MM.1S (cell line): ENCODE results near the gene LOXL1.

Experiments
- DNase-seq: peaks from one replicate; pipeline ENCODE4 v3.0.0-alpha.2; 2015
- H2AFZ ChIP-seq: fragments of 300-600 bp; sonication (generic); 2 replicates; pipeline ENCODE4 v1.6.0; 2016; ENCODE audit warnings: antibody characterized with exemption, low read length
- H3F3A ChIP-seq: fragments of 300-600 bp; sonication (generic); 2 replicates; pipeline ENCODE4 v1.6.1; 2016; ENCODE audit warnings: mild to moderate bottlenecking, antibody characterized with exemption, low read length, moderate library complexity, mixed read lengths; ENCODE audit not compliant: insufficient read depth
- H3K27ac ChIP-seq: fragments of 300-600 bp; sonication (generic); 2 replicates; pipeline ENCODE4 v1.5.1; 2016; ENCODE audit warnings: mild to moderate bottlenecking, low read length
- H3K27me3 ChIP-seq: fragments of 300-600 bp; sonication (generic); replicated peaks from 2 replicates; pipeline ENCODE4 v1.6.0; 2016; ENCODE audit warnings: low read length; ENCODE audit not compliant: insufficient read depth
- H3K36me3 ChIP-seq: fragments of 300-600 bp; sonication (generic); replicated peaks from 2 replicates; pipeline ENCODE4 v1.6.1; 2016; ENCODE audit warnings: mild to moderate bottlenecking, low read length, mixed read lengths; ENCODE audit not compliant: insufficient read depth
- H3K4me1 ChIP-seq: fragments of 300-600 bp; sonication (generic); 2 replicates; pipeline ENCODE4 v1.6.1; 2016; ENCODE audit warnings: low read length, mixed read lengths
- H3K4me2 ChIP-seq: fragments of 300-600 bp; sonication (generic); 2 replicates; pipeline ENCODE4 v1.6.0; 2016; ENCODE audit warnings: low read depth, low read length
- H3K4me3 ChIP-seq: fragments of 300-600 bp; sonication (generic); 2 replicates; pipeline ENCODE4 v1.5.1; 2016; ENCODE audit warnings: low read length, mixed read lengths
- H3K79me2 ChIP-seq: fragments of 300-600 bp; sonication (generic); 2 replicates; pipeline ENCODE4 v1.6.1; 2016; ENCODE audit warnings: mixed run types, low read length, mixed read lengths
- H3K9ac ChIP-seq: fragments of 300-600 bp; sonication (generic); 2 replicates; pipeline ENCODE4 v1.6.1; 2016; ENCODE audit warnings: low read length, mixed read lengths
- H3K9me2 ChIP-seq: fragments of 300-600 bp; sonication (generic); replicated peaks from 2 replicates; pipeline ENCODE4 v1.6.1; 2016; ENCODE audit warnings: mild to moderate bottlenecking, low read length, mixed read lengths; ENCODE audit not compliant: insufficient read depth
- H3K9me3 ChIP-seq: fragments of 300-600 bp; sonication (generic); replicated peaks from 2 replicates; pipeline ENCODE4 v1.6.1; 2016; ENCODE audit warnings: mild to moderate bottlenecking, low read length, mixed read lengths; ENCODE audit not compliant: insufficient read depth
- H4K20me1 ChIP-seq: fragments of 300-600 bp; sonication (generic); 2 replicates; pipeline ENCODE4 v1.6.1; 2016; ENCODE audit warnings: mild to moderate bottlenecking, low read length, moderate library complexity, mixed read lengths; ENCODE audit not compliant: insufficient read depth
- EZH2 ChIP-seq: fragments of 300-600 bp; sonication (generic); optimal IDR thresholded peaks from 2 replicates; pipeline ENCODE3; 2017; ENCODE audit warnings: low read depth, mild to moderate bottlenecking, antibody characterized with exemption, low read length, mixed read lengths
- EZH2phosphoT487 ChIP-seq: fragments of 300-600 bp; sonication (generic); IDR thresholded peaks from 2 replicates; pipeline ENCODE4 v1.6.1; 2018; ENCODE audit warnings: antibody characterized with exemption, low read length
- TF ChIP-seq, protein P1 (sequence below): fragments of 300-600 bp; sonication (generic); IDR thresholded peaks from 2 replicates; pipeline ENCODE4 v1.5.1; 2016; ENCODE audit warnings: antibody characterized with exemption, low read length, mixed read lengths

LOXL1 gene

DNA sequence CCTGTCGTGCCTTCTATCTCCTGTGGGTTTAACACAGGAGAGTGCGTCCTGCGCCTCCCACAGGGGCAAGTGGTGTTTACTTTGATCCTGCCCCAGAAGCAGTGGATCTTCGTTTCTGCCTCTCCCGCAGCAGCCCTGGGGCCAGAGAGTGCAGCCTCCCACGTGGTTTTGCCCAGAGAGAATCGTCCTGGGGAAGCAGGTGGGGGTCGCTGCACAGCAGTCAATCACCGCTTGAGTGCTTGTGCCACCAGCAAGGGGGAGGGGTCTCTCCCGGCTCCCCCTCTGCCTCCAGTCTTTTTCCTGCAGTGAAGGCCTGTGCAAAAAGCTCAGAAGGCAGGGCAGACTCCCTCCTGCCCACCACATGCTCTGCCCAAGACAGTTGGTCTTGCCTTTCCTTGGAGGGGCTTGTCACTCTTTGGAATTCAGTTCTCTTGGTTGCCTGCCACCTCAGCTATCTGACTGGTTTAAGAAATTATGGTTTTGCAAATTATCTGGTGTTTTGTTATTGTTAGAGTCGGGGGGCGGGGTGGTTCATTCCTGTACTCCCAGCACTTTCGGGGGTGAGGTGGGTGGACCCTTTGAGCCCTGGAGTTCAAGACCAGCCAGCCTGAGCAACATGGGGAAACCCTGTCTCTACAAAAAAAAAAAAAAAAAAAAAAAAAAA, 39.0 kb downstream of the LOXL1 start:
- Histone ChIP-seq H3K4me3 (peak overlapping the region; percentile 28), H2AFZ (peak overlapping the region; percentile 60), H4K20me1 (no peaks in the 10 kb centered on the region), H3K27me3 (no peaks in the 10 kb centered on the region), H3K4me1 (peaks cover 16% of the 10 kb centered on the region), H3K36me3 (no peaks in the 10 kb centered on the region), H3K9ac (peak overlapping the region; percentile 26; the same call in 1 of the 2 replicates), H3K9me2 (no peaks in the 10 kb centered on the region), H3K27ac (peak overlapping the region; percentile 29; the same call in 1 of the 2 replicates), H3F3A (peaks cover 15% of the 10 kb centered on the region), H3K79me2 (no peaks in the 10 kb centered on the region), H3K9me3 (no peaks in the 10 kb centered on the region), H3K4me2 (peak overlapping the region; percentile 67)
- TF ChIP-seq EZH2phosphoT487: no peak
- no peak for TF ChIP-seq EZH2
- TF ChIP-seq, protein P1, sequence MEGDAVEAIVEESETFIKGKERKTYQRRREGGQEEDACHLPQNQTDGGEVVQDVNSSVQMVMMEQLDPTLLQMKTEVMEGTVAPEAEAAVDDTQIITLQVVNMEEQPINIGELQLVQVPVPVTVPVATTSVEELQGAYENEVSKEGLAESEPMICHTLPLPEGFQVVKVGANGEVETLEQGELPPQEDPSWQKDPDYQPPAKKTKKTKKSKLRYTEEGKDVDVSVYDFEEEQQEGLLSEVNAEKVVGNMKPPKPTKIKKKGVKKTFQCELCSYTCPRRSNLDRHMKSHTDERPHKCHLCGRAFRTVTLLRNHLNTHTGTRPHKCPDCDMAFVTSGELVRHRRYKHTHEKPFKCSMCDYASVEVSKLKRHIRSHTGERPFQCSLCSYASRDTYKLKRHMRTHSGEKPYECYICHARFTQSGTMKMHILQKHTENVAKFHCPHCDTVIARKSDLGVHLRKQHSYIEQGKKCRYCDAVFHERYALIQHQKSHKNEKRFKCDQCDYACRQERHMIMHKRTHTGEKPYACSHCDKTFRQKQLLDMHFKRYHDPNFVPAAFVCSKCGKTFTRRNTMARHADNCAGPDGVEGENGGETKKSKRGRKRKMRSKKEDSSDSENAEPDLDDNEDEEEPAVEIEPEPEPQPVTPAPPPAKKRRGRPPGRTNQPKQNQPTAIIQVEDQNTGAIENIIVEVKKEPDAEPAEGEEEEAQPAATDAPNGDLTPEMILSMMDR: 0 out of 2 replicates have a peak, but pooled peaks have one; percentile 1
- no peak for DNase-seq

DNA sequence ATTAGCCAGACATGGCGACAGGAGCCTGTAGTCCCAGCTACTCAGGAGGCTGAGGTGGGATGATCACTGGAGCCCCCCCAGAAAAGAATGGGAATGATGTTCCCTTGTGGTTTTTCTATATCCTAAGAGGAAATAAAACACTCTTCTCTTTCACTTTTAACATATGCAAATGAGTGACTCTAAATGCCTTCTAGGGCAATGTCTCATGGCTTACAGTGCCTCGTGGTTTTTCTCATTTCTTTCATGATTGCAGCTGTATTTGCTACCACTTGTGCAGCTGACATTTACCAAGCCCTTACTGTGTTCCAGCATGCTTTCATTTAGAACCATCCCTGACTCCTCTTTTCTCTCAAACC, 39.5 kb downstream of the LOXL1 start:
- peak; percentile 81 for DNase-seq
- no peaks in the 10 kb centered on the region for H3K36me3 ChIP-seq
- no peak overlapping the region for H2AFZ ChIP-seq
- peak overlapping the region; percentile 67; the same call in 1 of the 2 replicates for H3K4me2 ChIP-seq
- peaks cover 15% of the 10 kb centered on the region for H3F3A ChIP-seq
- H3K9ac ChIP-seq: peak overlapping the region; percentile 26; the same call in 1 of the 2 replicates
- no peaks in the 10 kb centered on the region for H3K9me3 ChIP-seq
- peak overlapping the region; percentile 29; the same call in 1 of the 2 replicates for H3K27ac ChIP-seq
- no peaks in the 10 kb centered on the region for H3K27me3 ChIP-seq
- no peaks in the 10 kb centered on the region for H3K9me2 ChIP-seq
- no peaks in the 10 kb centered on the region for H3K79me2 ChIP-seq
- TF ChIP-seq EZH2phosphoT487 (no peak), EZH2 (no peak)
- TF ChIP-seq, protein P1: no peak
- no peaks in the 10 kb centered on the region for H4K20me1 ChIP-seq
- H3K4me3 ChIP-seq: peak overlapping the region; percentile 0; the same call in 1 of the 2 replicates
- H3K4me1 ChIP-seq: peaks cover 16% of the 10 kb centered on the region

DNA sequence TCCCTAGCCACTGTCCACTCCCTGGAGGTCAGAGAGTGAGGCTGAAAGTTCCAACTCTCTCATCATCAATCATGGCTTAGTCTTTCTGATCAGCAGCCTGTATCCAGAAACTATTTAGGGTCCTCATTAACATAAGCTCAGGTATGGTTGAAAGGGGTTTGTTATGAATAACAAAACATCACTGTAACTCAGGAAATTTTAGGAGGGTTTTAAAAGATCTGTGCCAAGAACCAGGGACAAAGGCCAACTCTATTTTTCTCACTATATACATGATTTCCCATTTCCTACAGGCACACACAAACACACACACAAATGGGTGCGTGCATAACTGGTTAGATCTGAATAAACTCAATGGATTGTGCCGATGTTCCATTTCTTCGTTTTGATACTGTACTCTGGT, 42.2 kb downstream of the LOXL1 start:
- Histone ChIP-seq H4K20me1 (no peaks in the 10 kb centered on the region), H3K9ac (no peak overlapping the region), H3K9me2 (no peaks in the 10 kb centered on the region), H3K4me2 (no peak overlapping the region), H3K27ac (no peak overlapping the region), H3K79me2 (no peaks in the 10 kb centered on the region), H3F3A (peaks cover 15% of the 10 kb centered on the region), H3K27me3 (no peaks in the 10 kb centered on the region), H3K4me3 (no peak overlapping the region), H2AFZ (no peak overlapping the region), H3K9me3 (no peaks in the 10 kb centered on the region), H3K36me3 (no peaks in the 10 kb centered on the region), H3K4me1 (peaks cover 16% of the 10 kb centered on the region)
- no peak for DNase-seq
- no peak for TF ChIP-seq EZH2
- no peak for TF ChIP-seq EZH2phosphoT487
- TF ChIP-seq, protein P1: no peak
